Nephron (organoid): ENCODE measurements around the gene STAG3.
"Not testable (repeated sequence)": the region's sequence is repeated elsewhere in the genome, so short reads cannot be mapped to it uniquely, and the experiment has no call there.

Experiments used
- H3K27ac Mint-ChIP-seq, 3 experiments: 2 replicates each; pipeline ENCODE4 v1.8.0; 2020; ENCODE audit warnings: mixed read lengths in 3 of 3, mild to moderate bottlenecking in 2 of 3, moderate library complexity in 1 of 3
- H3K27me3 Mint-ChIP-seq: 2 replicates; pipeline ENCODE4 v1.8.0; 2021; ENCODE audit warnings: low read depth, mild to moderate bottlenecking, moderate library complexity, mixed read lengths
- H3K36me3 Mint-ChIP-seq: 2 replicates; pipeline ENCODE4 v1.8.0; 2020; ENCODE audit warnings: low read depth, mixed read lengths
- H3K4me1 Mint-ChIP-seq: 2 replicates; pipeline ENCODE4 v1.8.0; 2020; ENCODE audit warnings: mixed read lengths
- H3K4me3 Mint-ChIP-seq, 3 experiments: 2 replicates each; pipeline ENCODE4 v1.8.0; 2020; ENCODE audit warnings: mild to moderate bottlenecking in 3 of 3, mixed read lengths in 3 of 3, moderate library complexity in 2 of 3
- H3K9me3 Mint-ChIP-seq: 2 replicates; pipeline ENCODE4 v1.8.0; 2020; ENCODE audit warnings: mixed read lengths
- CTCF ChIP-seq, 3 experiments: fragments of 200-600 bp; sonication (generic); IDR thresholded peaks; one replicate each; pipeline ENCODE4 v1.5.0; 2021; ENCODE audit warnings: antibody characterized with exemption in 3 of 3; ENCODE audit not compliant: unreplicated experiment in 3 of 3

The STAG3 gene

GRCh38 chr7:100177045-100178001, at the start of gene STAG3, which contains the start of gene GPC2:
Gene STAG3, plus strand, starts transcription at chr7:100177918. Its CDS starts 2,639 bp downstream, at chr7:100180557.
Gene GPC2, minus strand, starts transcription at chr7:100177381. Its CDS starts 182 bp downstream, at chr7:100177199.
- no peaks in the 10 kb centered on the region for H3K9me3 Mint-ChIP-seq
- peak within 1 kb of the TSS in 2 of 3 experiments; percentile 29 to 53 for H3K27ac Mint-ChIP-seq
- peaks cover 5% of the 10 kb centered on the region for H3K4me1 Mint-ChIP-seq
- peak within 1 kb of the TSS; percentile 84 to 92 (median 89) for H3K4me3 Mint-ChIP-seq
- TF ChIP-seq CTCF (IDR thresholded peaks at IDR 0.05; ENCODE audit: unreplicated experiment in 3 of 3), result no peak
- H3K27me3 Mint-ChIP-seq, result peaks cover 26% of the 10 kb centered on the region
- peaks cover 13% of the 10 kb centered on the region for H3K36me3 Mint-ChIP-seq

GRCh38 chr7:100128637-100128963, 49.1 kb upstream of the STAG3 start:
- Mint-ChIP-seq H3K4me3 (peak overlapping the region; percentile 85 to 97 (median 87)), H3K36me3 (peaks cover 6% of the 10 kb centered on the region), H3K27ac (peak overlapping the region; percentile 80 to 92 (median 88)), H3K27me3 (no peaks in the 10 kb centered on the region), H3K9me3 (no peaks in the 10 kb centered on the region), H3K4me1 (peaks cover 17% of the 10 kb centered on the region)
- no peak for TF ChIP-seq CTCF (IDR thresholded peaks at IDR 0.05; ENCODE audit: unreplicated experiment in 3 of 3)

- not testable (repeated sequence) for H3K36me3 Mint-ChIP-seq, H3K27ac Mint-ChIP-seq, H3K27me3 Mint-ChIP-seq, H3K4me3 Mint-ChIP-seq, H3K9me3 Mint-ChIP-seq
- H3K4me1 Mint-ChIP-seq, result peaks cover 17% of the 10 kb centered on the region
These were observed 47.5 kb upstream of the STAG3 start for GRCh38 chr7:100130220-100130607.

- H3K4me1 Mint-ChIP-seq, result peaks cover 17% of the 10 kb centered on the region
- peak; percentile 89 to 95 (median 95) for TF ChIP-seq CTCF (IDR thresholded peaks at IDR 0.05; ENCODE audit: unreplicated experiment in 3 of 3)
- no peak overlapping the region for H3K27ac Mint-ChIP-seq
- H3K27me3 Mint-ChIP-seq, result peaks cover 3% of the 10 kb centered on the region
- no peaks in the 10 kb centered on the region for H3K36me3 Mint-ChIP-seq
- peak overlapping the region; percentile 24 to 32 (median 29) for H3K4me3 Mint-ChIP-seq
- no peaks in the 10 kb centered on the region for H3K9me3 Mint-ChIP-seq
These were observed 46.9 kb upstream of the STAG3 start for GRCh38 chr7:100130608-100131453.

- Mint-ChIP-seq H3K9me3 (no peaks in the 10 kb centered on the region), H3K27ac (no peak overlapping the region), H3K27me3 (peaks cover 8% of the 10 kb centered on the region)
These were observed 45.6 kb upstream of the STAG3 start for GRCh38 chr7:100132126-100132525.

More at GRCh38 chr7:100132126-100132525, 45.6 kb upstream of the STAG3 start:
- Mint-ChIP-seq H3K4me1 (peaks cover 12% of the 10 kb centered on the region), H3K4me3 (no peak overlapping the region), H3K36me3 (no peaks in the 10 kb centered on the region)
- no peak for TF ChIP-seq CTCF (IDR thresholded peaks at IDR 0.05; ENCODE audit: unreplicated experiment in 3 of 3)
